Calu3 (cell line): Measurements from ENCODE around the gene RPH3AL. TPM values are rescaled to one million over a fixed set of nuclear protein-coding genes. Genes with fewer than 3 reads are reported as not detected.

Experiments
- BruUV-seq: library from RNA; stranded (reverse); fragments of 400-500 nt; replicated peaks from 2 replicates; lab custom pipeline; 2021; lab: Mats Ljungman, UMichigan
- CTCF ChIA-PET: fragments of 300-600 bp; sonication (Branson Sonifier 250); formaldehyde crosslinking; loops from one replicate; lab custom pipeline; 2022; ENCODE audit warnings: antibody characterized with exemption; lab: Charles Lee
- DNase-seq: peaks from one replicate; pipeline ENCODE4 v3.0.0; 2022
- H3K27ac Mint-ChIP-seq: one replicate; pipeline ENCODE4 v1.8.0; 2022; ENCODE audit warnings: mixed read lengths; ENCODE audit not compliant: unreplicated experiment
- H3K27me3 Mint-ChIP-seq: one replicate; pipeline ENCODE4 v1.8.0; 2022; ENCODE audit warnings: mixed read lengths; ENCODE audit not compliant: unreplicated experiment
- H3K36me3 Mint-ChIP-seq: one replicate; pipeline ENCODE4 v1.8.0; 2022; ENCODE audit warnings: mild to moderate bottlenecking, moderate library complexity, mixed read lengths; ENCODE audit not compliant: insufficient read depth, unreplicated experiment
- H3K4me1 Mint-ChIP-seq: one replicate; pipeline ENCODE4 v1.8.0; 2022; ENCODE audit warnings: mild to moderate bottlenecking, low read depth, mixed read lengths; ENCODE audit not compliant: unreplicated experiment
- H3K4me3 Mint-ChIP-seq: one replicate; pipeline ENCODE4 v1.8.0; 2022; ENCODE audit warnings: mild to moderate bottlenecking, low read depth, moderate library complexity, mixed read lengths; ENCODE audit not compliant: unreplicated experiment
- H3K9me3 Mint-ChIP-seq: one replicate; pipeline ENCODE4 v1.8.0; 2022; ENCODE audit warnings: low read depth, mixed read lengths; ENCODE audit not compliant: unreplicated experiment
- CTCF ChIP-seq: fragments of 200-600 bp; IDR thresholded peaks from one replicate; pipeline ENCODE4 v1.8.0; 2022; ENCODE audit warnings: antibody characterized with exemption; ENCODE audit not compliant: unreplicated experiment
- intact Hi-C: fragments of 100-400 bp; cut with micrococcal nuclease; formaldehyde crosslinking; loops from one replicate; pipeline ENCODE4 v1.10.0; 2022; ENCODE audit not compliant: unreplicated experiment
- total RNA-seq: library from RNA; stranded (reverse); gene quantifications from 2 replicates; pipeline ENCODE4 v1.2.3, GENCODE V29; 2022

Gene RPH3AL
- total RNA-seq, 1 experiment from 2014 or later, result 14.1 TPM

- no peaks in the 10 kb centered on the region for H3K9me3 Mint-ChIP-seq
- no peak overlapping the region for H3K27ac Mint-ChIP-seq
- H3K4me1 Mint-ChIP-seq, result no peaks in the 10 kb centered on the region
- no peaks in the 10 kb centered on the region for H3K27me3 Mint-ChIP-seq
- peaks cover 4% of the 10 kb centered on the region for H3K36me3 Mint-ChIP-seq
- BruUV-seq, result no TSS peak
- intact Hi-C loops, result no loop called here
- DNase-seq, result no peak
- no peak overlapping the region for H3K4me3 Mint-ChIP-seq
- CTCF ChIA-PET, result no interaction called here
- TF ChIP-seq CTCF, result no peak
These were observed 92.4 kb downstream of the RPH3AL start for GRCh38 chr17:260031-260791.

- no peak for DNase-seq
- H3K27ac Mint-ChIP-seq, result no peak overlapping the region
- no TSS peak for BruUV-seq
- no peak for TF ChIP-seq CTCF
- H3K27me3 Mint-ChIP-seq, result no peaks in the 10 kb centered on the region
- peaks cover 4% of the 10 kb centered on the region for H3K36me3 Mint-ChIP-seq
- no peaks in the 10 kb centered on the region for H3K9me3 Mint-ChIP-seq
- CTCF ChIA-PET, result no interaction called here
- no peaks in the 10 kb centered on the region for H3K4me1 Mint-ChIP-seq
- intact Hi-C loops, result no loop called here
- H3K4me3 Mint-ChIP-seq, result no peak overlapping the region
These were observed 93.1 kb downstream of the RPH3AL start for GRCh38 chr17:259341-259976.

- H3K4me1 Mint-ChIP-seq, result no peaks in the 10 kb centered on the region
- DNase-seq, result no peak
- H3K27ac Mint-ChIP-seq, result no peak overlapping the region
- no peak overlapping the region for H3K4me3 Mint-ChIP-seq
- H3K27me3 Mint-ChIP-seq, result no peaks in the 10 kb centered on the region
- TF ChIP-seq CTCF, result no peak
- intact Hi-C loops, result no loop called here
- no peaks in the 10 kb centered on the region for H3K9me3 Mint-ChIP-seq
- CTCF ChIA-PET, result no interaction called here
- peaks cover 4% of the 10 kb centered on the region for H3K36me3 Mint-ChIP-seq
- BruUV-seq, result no TSS peak
These were observed 93.7 kb downstream of the RPH3AL start for GRCh38 chr17:258906-259305.

GRCh38 chr17:258045-258734 lies 94.4 kb downstream of the RPH3AL start:
- no TSS peak for BruUV-seq
- Mint-ChIP-seq H3K27me3 (no peaks in the 10 kb centered on the region), H3K36me3 (peaks cover 4% of the 10 kb centered on the region), H3K4me1 (no peaks in the 10 kb centered on the region), H3K9me3 (no peaks in the 10 kb centered on the region), H3K27ac (no peak overlapping the region), H3K4me3 (no peak overlapping the region)
- DNase-seq, result no peak
- intact Hi-C loops, result no loop called here
- no peak for TF ChIP-seq CTCF
- CTCF ChIA-PET, result no interaction called here
